ENCODE measurements around the gene ROGDI. TPM values are rescaled to one million over a fixed set of nuclear protein-coding genes. Genes with fewer than 3 reads are reported as not detected.
"Not testable (repeated sequence)": the region's sequence is repeated elsewhere in the genome, so short reads cannot be mapped to it uniquely, and the experiment has no call there.

The ROGDI gene
- total RNA-seq, 1 experiment from 2014 or later = 14.7 TPM

- DNase-seq (ENCODE audit: low spot score) = no peak
These were observed 12.2 kb downstream of the ROGDI start for GRCh38 chr16:4790261-4790660.

- no peak for DNase-seq (ENCODE audit: low spot score)
These were observed 13.5 kb downstream of the ROGDI start for GRCh38 chr16:4788910-4789309.

- DNase-seq (ENCODE audit: low spot score) = no peak
These were observed 13.9 kb downstream of the ROGDI start for GRCh38 chr16:4788489-4788889.

- no peak for DNase-seq (ENCODE audit: low spot score)
These were observed 14.6 kb downstream of the ROGDI start, which contains the start of gene SEPTIN12 for GRCh38 chr16:4787627-4788482. Gene SEPTIN12, minus strand, starts transcription at chr16:4788345. Its CDS starts 700 bp downstream, at chr16:4787645.

- no peak for DNase-seq (ENCODE audit: low spot score)
These were observed 15.4 kb downstream of the ROGDI start for GRCh38 chr16:4787068-4787467.

GRCh38 chr16:4785758-4786433 lies 16.5 kb downstream of the ROGDI start:
- no peak for DNase-seq (ENCODE audit: low spot score)

GRCh38 chr16:4784444-4784987 lies 17.9 kb downstream of the ROGDI start:
- not testable (repeated sequence) for DNase-seq (ENCODE audit: low spot score)

GRCh38 chr16:4783951-4784336 lies 18.5 kb downstream of the ROGDI start:
- DNase-seq (ENCODE audit: low spot score) = no peak

- DNase-seq (ENCODE audit: low spot score) = no peak
These were observed 19.0 kb downstream of the ROGDI start for GRCh38 chr16:4783251-4783950.

- DNase-seq (ENCODE audit: low spot score) = no peak
These were observed 22.2 kb downstream of the ROGDI start for GRCh38 chr16:4780235-4780634.

- no peak for DNase-seq (ENCODE audit: low spot score)
These were observed 24.4 kb downstream of the ROGDI start for GRCh38 chr16:4778050-4778392.

GRCh38 chr16:4777339-4778049 lies 24.9 kb downstream of the ROGDI start:
- no peak for DNase-seq (ENCODE audit: low spot score)

GRCh38 chr16:4776141-4776705 lies 26.2 kb downstream of the ROGDI start:
- DNase-seq (ENCODE audit: low spot score) = no peak

GRCh38 chr16:4775005-4775404 lies 27.4 kb downstream of the ROGDI start:
- DNase-seq (ENCODE audit: low spot score) = no peak

- DNase-seq (ENCODE audit: low spot score) = no peak
These were observed 30.1 kb downstream of the ROGDI start for GRCh38 chr16:4772351-4772750.

GRCh38 chr16:4771646-4772045 lies 30.8 kb downstream of the ROGDI start:
- DNase-seq (ENCODE audit: low spot score) = no peak

- DNase-seq (ENCODE audit: low spot score) = no peak
These were observed 33.2 kb downstream of the ROGDI start for GRCh38 chr16:4769306-4769638.

GRCh38 chr16:4768549-4769305 lies 33.7 kb downstream of the ROGDI start:
- peak; percentile 90 for DNase-seq (ENCODE audit: low spot score)

- no peak for DNase-seq (ENCODE audit: low spot score)
These were observed 34.4 kb downstream of the ROGDI start for GRCh38 chr16:4767872-4768548.

All from H4 (cell line).